SJSA1 (cell line): ENCODE data around the gene RAPGEF1. TPM values are rescaled to one million over a fixed set of nuclear protein-coding genes. Genes with fewer than 3 reads are reported as not detected.

ENCODE experiments used
- DNase-seq, 2 experiments: peaks; one replicate each; pipeline ENCODE4 v3.0.0-alpha.2; 2015 to 2020; ENCODE audit warnings: low spot score in 2 of 2, low read depth in 1 of 2
- H3K27ac ChIP-seq: fragments of 250-450 bp; sonication (Bioruptor Pico); 2 replicates; pipeline ENCODE4 v1.5.1; 2020; ENCODE audit warnings: mild to moderate bottlenecking, moderate library complexity
- H3K27me3 ChIP-seq: fragments of 250-450 bp; sonication (Bioruptor Pico); replicated peaks from 2 replicates; pipeline ENCODE4 v1.5.1; 2020; ENCODE audit warnings: mild to moderate bottlenecking, moderate library complexity
- H3K36me3 ChIP-seq: fragments of 250-450 bp; sonication (Bioruptor Pico); 2 replicates; pipeline ENCODE4 v1.5.1; 2020; ENCODE audit warnings: mild to moderate bottlenecking
- H3K4me1 ChIP-seq: fragments of 250-450 bp; sonication (Bioruptor Pico); replicated peaks from 2 replicates; pipeline ENCODE4 v1.6.1; 2021; ENCODE audit warnings: mild to moderate bottlenecking
- H3K4me3 ChIP-seq: fragments of 250-450 bp; sonication (Bioruptor Pico); 2 replicates; pipeline ENCODE4 v1.5.1; 2020; ENCODE audit warnings: mild to moderate bottlenecking
- H3K9me3 ChIP-seq: fragments of 250-450 bp; sonication (Bioruptor Pico); replicated peaks from 2 replicates; pipeline ENCODE4 v1.5.1; 2020; ENCODE audit warnings: mild to moderate bottlenecking
- total RNA-seq: library from RNA; depleted of rRNA; stranded (reverse); fragments of >200 nt; shearing (Covaris generic); gene quantifications from 2 replicates; pipeline ENCODE4 v1.2.3, GENCODE V29; 2014

Gene RAPGEF1
- total RNA-seq, 1 experiment from 2014 or later, result 23.6 TPM

GRCh38 chr9:131743501-131743900 lies 3.6 kb upstream of the RAPGEF1 start:
- no peak overlapping the region for H3K4me3 ChIP-seq
- no peaks in the 10 kb centered on the region for H3K27me3 ChIP-seq
- H3K9me3 ChIP-seq, result peaks cover 3% of the 10 kb centered on the region; the same call in 1 of the 2 replicates
- no peak overlapping the region for H3K27ac ChIP-seq
- H3K36me3 ChIP-seq, result 0 out of 2 replicates have a peak, but pooled peaks cover 3% of the 10 kb centered on the region
- peaks cover 7% of the 10 kb centered on the region for H3K4me1 ChIP-seq
- DNase-seq, result no peak

GRCh38 chr9:131743096-131743495 lies 3.2 kb upstream of the RAPGEF1 start:
- peaks cover 3% of the 10 kb centered on the region; the same call in 1 of the 2 replicates for H3K9me3 ChIP-seq
- no peak for DNase-seq
- H3K27ac ChIP-seq, result no peak overlapping the region
- H3K4me3 ChIP-seq, result no peak overlapping the region
- H3K27me3 ChIP-seq, result no peaks in the 10 kb centered on the region
- peaks cover 9% of the 10 kb centered on the region for H3K4me1 ChIP-seq
- 0 out of 2 replicates have a peak, but pooled peaks cover 3% of the 10 kb centered on the region for H3K36me3 ChIP-seq

GRCh38 chr9:131740898-131741297 lies 1.0 kb upstream of the RAPGEF1 start:
- no peak for DNase-seq
- no peak overlapping the region for H3K4me3 ChIP-seq

GRCh38 chr9:131739133-131739958 lies 530 bp downstream of the RAPGEF1 start:
- no peaks in the 10 kb centered on the region for H3K27me3 ChIP-seq
- DNase-seq, result no peak
- H3K36me3 ChIP-seq, result 0 out of 2 replicates have a peak, but pooled peaks cover 3% of the 10 kb centered on the region
- H3K27ac ChIP-seq, result no peak overlapping the region
- peaks cover 3% of the 10 kb centered on the region; the same call in 1 of the 2 replicates for H3K9me3 ChIP-seq
- H3K4me3 ChIP-seq, result peak overlapping the region; percentile 86
- H3K4me1 ChIP-seq, result peaks cover 25% of the 10 kb centered on the region

More at GRCh38 chr9:131740898-131741297, 1.0 kb upstream of the RAPGEF1 start:
- 0 out of 2 replicates have a peak, but pooled peaks cover 3% of the 10 kb centered on the region for H3K36me3 ChIP-seq
- H3K27me3 ChIP-seq, result no peaks in the 10 kb centered on the region
- H3K27ac ChIP-seq, result no peak overlapping the region
- peaks cover 9% of the 10 kb centered on the region for H3K4me1 ChIP-seq
- peaks cover 3% of the 10 kb centered on the region; the same call in 1 of the 2 replicates for H3K9me3 ChIP-seq

GRCh38 chr9:131738293-131739132 lies 1.4 kb downstream of the RAPGEF1 start:
- Histone ChIP-seq H3K4me1 (peaks cover 33% of the 10 kb centered on the region), H3K27ac (no peak overlapping the region), H3K36me3 (0 out of 2 replicates have a peak, but pooled peaks cover 3% of the 10 kb centered on the region), H3K27me3 (no peaks in the 10 kb centered on the region), H3K4me3 (peak overlapping the region; percentile 86), H3K9me3 (peaks cover 3% of the 10 kb centered on the region; the same call in 1 of the 2 replicates)
- DNase-seq, result no peak

GRCh38 chr9:131737426-131737825 lies 2.5 kb downstream of the RAPGEF1 start:
- no peaks in the 10 kb centered on the region for H3K27me3 ChIP-seq
- DNase-seq, result no peak
- no peak overlapping the region for H3K27ac ChIP-seq
- 0 out of 2 replicates have a peak, but pooled peaks cover 3% of the 10 kb centered on the region for H3K36me3 ChIP-seq
- H3K4me3 ChIP-seq, result no peak overlapping the region
- peaks cover 3% of the 10 kb centered on the region; the same call in 1 of the 2 replicates for H3K9me3 ChIP-seq
- peaks cover 43% of the 10 kb centered on the region for H3K4me1 ChIP-seq

GRCh38 chr9:131736431-131736830 lies 3.4 kb downstream of the RAPGEF1 start:
- Histone ChIP-seq H3K27me3 (no peaks in the 10 kb centered on the region), H3K36me3 (0 out of 2 replicates have a peak, but pooled peaks cover 3% of the 10 kb centered on the region), H3K4me1 (peaks cover 53% of the 10 kb centered on the region), H3K27ac (no peak overlapping the region), H3K4me3 (no peak overlapping the region), H3K9me3 (peaks cover 3% of the 10 kb centered on the region; the same call in 1 of the 2 replicates)
- no peak for DNase-seq

- Histone ChIP-seq H3K4me3 (no peak overlapping the region), H3K27me3 (no peaks in the 10 kb centered on the region), H3K9me3 (peaks cover 3% of the 10 kb centered on the region; the same call in 1 of the 2 replicates), H3K36me3 (0 out of 2 replicates have a peak, but pooled peaks cover 3% of the 10 kb centered on the region), H3K4me1 (peaks cover 61% of the 10 kb centered on the region), H3K27ac (no peak overlapping the region)
- no peak for DNase-seq
These were observed 4.4 kb downstream of the RAPGEF1 start for GRCh38 chr9:131735238-131736128.

- 0 out of 2 replicates have a peak, but pooled peaks cover 3% of the 10 kb centered on the region for H3K36me3 ChIP-seq
- DNase-seq, result no peak
- no peaks in the 10 kb centered on the region for H3K9me3 ChIP-seq
- no peaks in the 10 kb centered on the region for H3K27me3 ChIP-seq
- H3K4me3 ChIP-seq, result no peak overlapping the region
- no peak overlapping the region for H3K27ac ChIP-seq
- peaks cover 61% of the 10 kb centered on the region for H3K4me1 ChIP-seq
These were observed 5.1 kb downstream of the RAPGEF1 start for GRCh38 chr9:131734781-131735180.

- Histone ChIP-seq H3K27me3 (no peaks in the 10 kb centered on the region), H3K36me3 (0 out of 2 replicates have a peak, but pooled peaks cover 2% of the 10 kb centered on the region), H3K4me1 (peaks cover 65% of the 10 kb centered on the region), H3K4me3 (no peak overlapping the region), H3K9me3 (no peaks in the 10 kb centered on the region), H3K27ac (peak overlapping the region; percentile 70)
- DNase-seq, result peak in 1 of 2 experiments; percentile 51
These were observed 5.7 kb downstream of the RAPGEF1 start for GRCh38 chr9:131734165-131734610.

GRCh38 chr9:131733541-131734061 lies 6.3 kb downstream of the RAPGEF1 start:
- peak; percentile 87 to 89 for DNase-seq

GRCh38 chr9:131732636-131733289 lies 7.1 kb downstream of the RAPGEF1 start:
- DNase-seq, result no peak
- Histone ChIP-seq H3K4me1 (peaks cover 68% of the 10 kb centered on the region), H3K4me3 (no peak overlapping the region), H3K27me3 (no peaks in the 10 kb centered on the region), H3K9me3 (no peaks in the 10 kb centered on the region), H3K36me3 (no peaks in the 10 kb centered on the region), H3K27ac (0 out of 2 replicates have a peak overlapping the region, but pooled peaks have one; percentile 14)

More at GRCh38 chr9:131733541-131734061, 6.3 kb downstream of the RAPGEF1 start:
- peak overlapping the region; percentile 70 for H3K27ac ChIP-seq
- peaks cover 63% of the 10 kb centered on the region for H3K4me1 ChIP-seq
- no peaks in the 10 kb centered on the region for H3K36me3 ChIP-seq
- no peak overlapping the region for H3K4me3 ChIP-seq
- H3K9me3 ChIP-seq, result no peaks in the 10 kb centered on the region
- H3K27me3 ChIP-seq, result no peaks in the 10 kb centered on the region
